ENCODE data around the gene EMX2.

GRCh38 chr10:117539903-117540639 is 2.5 kb upstream of the EMX2 start:
- no peak for TF ChIP-seq ZNF274 (IDR thresholded peaks at IDR 0.05; ENCODE audit: low read depth, low read length)
- no peak for TF ChIP-seq YY1 (IDR thresholded peaks at IDR 0.05; ENCODE audit: insufficient read depth, insufficient read length)

Data from NT2/D1 (cell line).